ENCODE data around the gene GAA. TPM values are rescaled to one million over a fixed set of nuclear protein-coding genes. Genes with fewer than 3 reads are reported as not detected.

The GAA gene
- polyA plus RNA-seq, 1 of the 3 experiments (the other 2 are of a cell fraction): 27.3 TPM

DNA sequence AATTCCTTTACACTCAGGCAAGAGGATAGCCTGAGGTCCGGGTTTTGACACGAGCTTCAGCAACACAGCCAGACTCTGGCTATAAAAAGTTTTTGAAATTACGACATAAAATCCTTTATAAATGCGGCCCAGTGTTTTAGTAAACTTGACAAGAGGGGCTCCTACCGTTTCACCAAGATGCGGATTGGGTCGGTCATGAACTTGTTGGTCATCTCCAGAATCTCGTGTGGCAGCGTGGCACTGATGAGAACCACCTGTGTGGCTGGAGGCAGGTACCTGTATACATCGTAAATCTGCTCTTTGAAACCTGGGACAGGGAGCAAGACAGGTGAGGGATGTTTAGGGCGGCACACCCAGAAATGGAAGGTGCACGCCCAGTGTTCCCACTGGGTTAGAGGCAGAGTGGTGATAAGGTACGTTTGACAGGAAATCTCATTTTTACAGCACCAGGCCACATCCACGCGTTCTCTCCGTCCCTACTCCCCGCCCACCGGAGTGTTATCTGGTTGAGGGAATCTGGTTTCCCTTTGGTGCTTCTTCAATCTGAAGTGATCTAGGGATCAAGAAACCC is 37.6 kb downstream of the GAA start:
- Histone ChIP-seq H3F3A (replicated peaks; ENCODE audit: insufficient read depth) (peaks cover 5% of the 10 kb centered on the region), H3K4me2 (no peak overlapping the region), H2AFZ (ENCODE audit: low read depth) (no peak overlapping the region), H3K9me2 (no peaks in the 10 kb centered on the region), H3K4me1 (ENCODE audit: control insufficient read depth in 1 of 2, insufficient read depth in 2 of 2, low read depth in 1 of 2, low read length in 1 of 2) (no peaks in the 10 kb centered on the region), H3K27me3 (ENCODE audit: insufficient read depth) (no peaks in the 10 kb centered on the region), H3K4me3 (ENCODE audit: low read depth in 2 of 2, low read length in 1 of 2) (no peak overlapping the region), H3K36me3 (replicated peaks in 1 of 2; ENCODE audit: control insufficient read depth in 1 of 2, insufficient read depth in 2 of 2, low read length in 1 of 2) (peaks cover 83 to 96% of the 10 kb centered on the region in 2 experiments), H3K27ac (ENCODE audit: low read depth in 2 of 2, low read length in 1 of 2) (no peak overlapping the region), H3K9me3 (no peaks in the 10 kb centered on the region), H4K20me1 (ENCODE audit: insufficient read depth) (peaks cover 6% of the 10 kb centered on the region), H3K9ac (no peak overlapping the region), H3K79me2 (ENCODE audit: insufficient read depth) (peaks cover 28% of the 10 kb centered on the region)
- TF ChIP-seq SMC3 (IDR thresholded peaks at IDR 0.05; ENCODE audit: low read depth, low read length): no peak
- no peak for TF ChIP-seq SIN3A (IDR thresholded peaks at IDR 0.05; ENCODE audit: borderline replicate concordance, low read depth, low read length)
- TF ChIP-seq, protein P1, sequence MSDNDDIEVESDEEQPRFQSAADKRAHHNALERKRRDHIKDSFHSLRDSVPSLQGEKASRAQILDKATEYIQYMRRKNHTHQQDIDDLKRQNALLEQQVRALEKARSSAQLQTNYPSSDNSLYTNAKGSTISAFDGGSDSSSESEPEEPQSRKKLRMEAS (IDR thresholded peaks at IDR 0.05; ENCODE audit: low read depth): no peak
- TF ChIP-seq RAD21 (IDR thresholded peaks at IDR 0.05; ENCODE audit: low read length): no peak
- TF ChIP-seq GABPA (IDR thresholded peaks at IDR 0.05; ENCODE audit: low read depth): no peak
- TF ChIP-seq, protein P2, sequence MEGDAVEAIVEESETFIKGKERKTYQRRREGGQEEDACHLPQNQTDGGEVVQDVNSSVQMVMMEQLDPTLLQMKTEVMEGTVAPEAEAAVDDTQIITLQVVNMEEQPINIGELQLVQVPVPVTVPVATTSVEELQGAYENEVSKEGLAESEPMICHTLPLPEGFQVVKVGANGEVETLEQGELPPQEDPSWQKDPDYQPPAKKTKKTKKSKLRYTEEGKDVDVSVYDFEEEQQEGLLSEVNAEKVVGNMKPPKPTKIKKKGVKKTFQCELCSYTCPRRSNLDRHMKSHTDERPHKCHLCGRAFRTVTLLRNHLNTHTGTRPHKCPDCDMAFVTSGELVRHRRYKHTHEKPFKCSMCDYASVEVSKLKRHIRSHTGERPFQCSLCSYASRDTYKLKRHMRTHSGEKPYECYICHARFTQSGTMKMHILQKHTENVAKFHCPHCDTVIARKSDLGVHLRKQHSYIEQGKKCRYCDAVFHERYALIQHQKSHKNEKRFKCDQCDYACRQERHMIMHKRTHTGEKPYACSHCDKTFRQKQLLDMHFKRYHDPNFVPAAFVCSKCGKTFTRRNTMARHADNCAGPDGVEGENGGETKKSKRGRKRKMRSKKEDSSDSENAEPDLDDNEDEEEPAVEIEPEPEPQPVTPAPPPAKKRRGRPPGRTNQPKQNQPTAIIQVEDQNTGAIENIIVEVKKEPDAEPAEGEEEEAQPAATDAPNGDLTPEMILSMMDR (IDR thresholded peaks at IDR 0.05): no peak
- no peak for TF ChIP-seq NRF1 (IDR thresholded peaks at IDR 0.05; ENCODE audit: low read depth, low read length)
- no peak for TF ChIP-seq GATA2 (CRISPR knock-in tag; IDR thresholded peaks at IDR 0.05)
- no peak for TF ChIP-seq MEF2A (IDR thresholded peaks at IDR 0.05; ENCODE audit: borderline replicate concordance, low read depth)
- no peak for TF ChIP-seq RXRA (IDR thresholded peaks at IDR 0.05; ENCODE audit: borderline replicate concordance, low read depth)
- no peak for TF ChIP-seq PBX3 (IDR thresholded peaks at IDR 0.05)
- TF ChIP-seq TAF1 (IDR thresholded peaks at IDR 0.05; ENCODE audit: borderline replicate concordance, low read depth, low read length): no peak
- TF ChIP-seq POLR2AphosphoS5 (IDR thresholded peaks at IDR 0.05; ENCODE audit: low read depth, low read length): no peak
- TF ChIP-seq ELF1 (IDR thresholded peaks at IDR 0.05): no peak
- TF ChIP-seq TEAD4 (IDR thresholded peaks at IDR 0.05; ENCODE audit: borderline replicate concordance, insufficient read depth): no peak
- no peak for TF ChIP-seq MXI1 (IDR thresholded peaks at IDR 0.05; ENCODE audit: low read depth, low read length)
- TF ChIP-seq NFIC (IDR thresholded peaks at IDR 0.05; ENCODE audit: borderline replicate concordance): no peak
- WGBS (ENCODE audit: low lambda C conversion rate): 92% methylated on average over 18 of the region's 18 CpGs
- POLR2A ChIA-PET: no interaction called here
- no peak for DNase-seq
- CTCF ChIA-PET: interaction anchor here (1.0 kb wide), 1 partner anchor 38 kb away, joined by 4 read pairs; the partner anchor contains the start of gene GAA
